DMS114 treated with DMSO at 0.1 percent for 48 hours (cell line): ENCODE results near the gene ODR4.
"Not testable (repeated sequence)": the region's sequence is repeated elsewhere in the genome, so short reads cannot be mapped to it uniquely, and the experiment has no call there.

Experiments
- DNase-seq: peaks from one replicate; lab custom pipeline; 2025; ENCODE audit not compliant: unreplicated experiment; lab: John Stamatoyannopoulos, UW

ODR4 gene

DNA sequence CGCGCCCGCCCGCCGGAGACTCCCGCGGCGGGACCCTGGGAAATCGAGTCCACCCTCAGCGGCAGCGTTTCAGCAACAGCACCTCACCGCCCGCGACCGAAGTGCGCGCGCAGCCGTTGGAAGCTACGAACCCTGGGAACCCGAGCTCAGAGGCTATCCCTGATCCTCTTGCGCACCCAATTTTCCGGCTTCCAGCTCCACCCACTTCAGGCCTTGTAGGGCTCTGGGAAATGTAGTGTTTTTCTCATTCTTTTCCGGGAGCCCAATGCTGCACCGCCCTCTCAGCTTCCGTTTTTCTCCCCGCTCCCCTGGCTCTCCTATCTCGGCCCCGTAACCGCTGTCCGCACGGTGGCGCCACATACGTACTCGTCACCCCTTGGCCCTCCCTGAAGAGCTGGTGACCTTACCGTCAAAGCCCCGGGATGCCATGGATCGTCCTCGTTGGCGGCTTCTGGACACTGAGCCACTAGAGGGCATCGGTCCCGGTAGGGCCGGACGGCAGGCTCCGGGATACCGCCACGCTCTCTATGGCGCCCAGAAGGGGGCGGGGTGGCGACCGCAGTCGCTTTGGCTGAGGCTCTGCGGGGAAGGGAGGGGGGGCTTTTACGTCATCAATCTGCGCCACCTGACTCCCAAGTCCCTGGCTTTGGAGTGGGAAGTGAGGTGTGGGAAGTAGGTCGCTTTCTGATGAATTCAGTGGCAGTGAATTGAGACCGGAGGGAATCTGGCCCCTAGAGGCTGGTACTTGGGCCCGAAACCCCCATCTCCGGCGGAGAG, at the start of gene ODR4, which contains the start of gene TPR:
Gene ODR4 (plus strand): TSS at position 687 of the 777 bp plus-strand sequence. CDS start 3,948 bp downstream, outside the sequence.
Gene TPR (minus strand): TSS at position 102 of the 777 bp plus-strand sequence. CDS start 225 bp downstream, outside the sequence.
- DNase-seq = peak; percentile 98

DNA sequence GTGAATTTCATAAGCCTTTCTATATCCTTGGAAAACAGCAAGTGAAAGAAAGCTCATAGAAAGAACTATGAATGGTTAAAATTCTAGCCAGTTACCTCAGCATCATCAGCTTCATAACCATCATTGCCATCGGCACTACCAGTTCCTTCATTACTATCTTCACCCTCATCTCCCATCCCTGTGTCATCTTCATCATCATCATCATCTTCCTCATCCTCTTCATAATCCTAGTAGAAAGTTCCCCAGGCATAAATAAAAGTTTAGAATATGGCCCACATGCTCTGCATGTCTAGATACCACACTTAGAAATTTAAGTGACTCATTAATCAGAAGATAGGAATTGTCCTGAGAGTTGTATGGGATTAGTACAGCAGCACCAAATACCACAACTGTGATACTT, 49.6 kb upstream of the ODR4 start:
- no peak for DNase-seq

DNA sequence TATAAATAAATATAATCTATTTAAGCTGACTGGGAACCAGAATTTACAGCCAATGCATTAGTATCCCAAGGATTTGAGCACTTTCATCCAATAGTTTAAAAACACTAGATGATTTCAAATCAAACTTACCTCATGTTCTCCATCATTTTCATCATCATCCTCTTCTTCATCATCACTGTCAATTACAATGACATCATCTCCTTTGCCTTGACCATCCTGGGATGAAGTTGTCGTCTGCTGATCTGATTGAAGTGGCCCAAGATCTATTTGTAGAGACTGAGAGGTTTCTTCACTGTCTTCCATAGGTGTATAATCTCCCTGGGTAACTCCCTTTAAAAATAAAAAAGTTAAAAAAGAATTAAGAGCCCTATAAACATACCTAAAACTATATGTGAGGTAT, 48.3 kb upstream of the ODR4 start:
- no peak for DNase-seq

DNA sequence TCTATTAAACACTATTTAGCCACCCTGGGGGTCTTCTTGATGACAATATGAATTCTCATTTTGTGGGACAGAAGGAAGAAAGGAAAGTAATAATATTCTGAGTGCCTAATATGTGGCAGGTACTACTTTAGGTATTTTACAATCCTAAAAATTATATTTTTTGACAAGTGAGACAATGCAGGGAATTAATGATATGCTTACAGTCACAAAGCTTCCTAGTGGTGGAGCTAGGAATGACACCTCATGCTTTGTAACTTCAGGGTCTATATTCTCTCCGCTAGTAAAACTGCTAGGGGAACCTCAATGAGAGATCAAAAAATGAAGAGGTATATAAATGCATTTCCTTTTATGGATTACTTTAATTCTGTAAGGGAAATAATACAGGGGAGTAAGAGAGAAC, 44.9 kb upstream of the ODR4 start:
- DNase-seq = no peak

DNA sequence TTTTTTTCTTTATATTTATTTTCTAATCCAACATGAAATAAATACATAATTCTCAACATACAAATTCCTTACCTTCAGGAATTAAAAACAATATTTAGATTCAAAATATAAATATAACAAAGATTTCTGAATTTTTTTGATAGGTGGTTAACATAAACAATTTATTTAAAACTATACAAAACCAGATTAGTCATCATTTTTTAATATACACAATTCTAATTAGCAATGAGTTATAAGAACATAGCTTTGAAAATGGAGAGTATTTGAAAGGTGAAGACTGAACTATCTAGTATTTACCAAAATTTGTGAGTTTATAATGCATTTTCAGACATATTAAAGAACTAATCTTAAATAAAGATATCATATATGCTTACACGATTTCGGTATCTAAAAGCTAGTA, 38.1 kb upstream of the ODR4 start:
- no peak for DNase-seq

DNA sequence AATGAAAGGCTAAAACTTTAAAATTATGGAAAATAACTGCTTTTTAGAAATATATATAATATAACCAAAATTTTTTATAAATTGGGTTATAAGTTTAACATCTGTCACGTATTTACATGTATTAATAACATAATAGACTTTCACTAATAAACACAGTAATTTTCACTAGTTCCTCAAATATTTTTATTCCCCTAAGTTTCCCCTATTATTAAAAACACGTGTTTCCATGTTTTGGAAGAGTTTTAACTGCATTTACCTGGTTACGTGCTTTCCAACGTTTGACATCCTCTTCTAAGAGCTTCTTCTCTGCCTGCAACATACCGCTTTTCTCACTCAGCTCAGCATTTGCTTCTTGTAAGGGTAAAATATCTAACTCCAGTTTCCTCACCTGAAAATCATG, 34.9 kb upstream of the ODR4 start:
- DNase-seq = no peak

DNA sequence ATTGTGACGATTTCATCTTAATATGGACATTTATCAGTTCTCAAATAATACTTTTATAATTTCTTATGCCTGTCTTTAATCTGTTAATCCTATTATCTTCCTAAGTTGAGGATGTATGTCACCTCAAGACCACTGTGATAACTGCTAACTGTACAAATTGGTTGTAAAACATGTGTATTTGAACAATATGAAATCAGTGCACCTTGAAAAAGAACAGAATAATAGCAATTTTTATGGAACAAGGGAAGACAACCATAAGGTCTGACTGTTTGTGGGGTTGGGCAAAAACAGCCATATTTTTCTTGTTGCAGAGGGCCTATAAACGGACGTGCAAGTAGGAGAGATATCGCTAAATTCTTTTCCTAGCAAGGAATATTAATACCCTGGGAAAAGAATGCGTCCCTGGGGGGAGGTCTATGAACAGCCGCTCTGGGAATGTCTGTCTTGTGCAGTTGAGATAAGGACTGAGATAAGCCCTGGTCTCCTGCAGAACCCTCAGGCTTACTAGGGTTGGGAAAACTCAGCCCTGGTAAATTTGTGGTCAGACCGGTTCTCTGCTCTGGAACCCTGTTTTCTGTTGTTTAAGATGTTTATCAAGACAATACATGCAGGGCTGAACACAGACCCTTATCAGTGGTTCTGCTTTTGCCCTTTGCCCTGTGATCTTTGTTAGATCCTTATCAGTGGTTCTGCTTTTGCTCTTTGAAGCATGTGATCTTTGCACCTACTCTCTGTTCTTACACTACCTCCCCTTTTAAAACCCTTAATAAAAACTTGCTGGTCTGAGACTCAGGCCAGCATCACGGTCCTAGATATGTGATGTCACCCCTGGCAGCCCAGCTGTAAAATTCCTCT, 27.6 kb upstream of the ODR4 start:
- DNase-seq = not testable (repeated sequence)

DNA sequence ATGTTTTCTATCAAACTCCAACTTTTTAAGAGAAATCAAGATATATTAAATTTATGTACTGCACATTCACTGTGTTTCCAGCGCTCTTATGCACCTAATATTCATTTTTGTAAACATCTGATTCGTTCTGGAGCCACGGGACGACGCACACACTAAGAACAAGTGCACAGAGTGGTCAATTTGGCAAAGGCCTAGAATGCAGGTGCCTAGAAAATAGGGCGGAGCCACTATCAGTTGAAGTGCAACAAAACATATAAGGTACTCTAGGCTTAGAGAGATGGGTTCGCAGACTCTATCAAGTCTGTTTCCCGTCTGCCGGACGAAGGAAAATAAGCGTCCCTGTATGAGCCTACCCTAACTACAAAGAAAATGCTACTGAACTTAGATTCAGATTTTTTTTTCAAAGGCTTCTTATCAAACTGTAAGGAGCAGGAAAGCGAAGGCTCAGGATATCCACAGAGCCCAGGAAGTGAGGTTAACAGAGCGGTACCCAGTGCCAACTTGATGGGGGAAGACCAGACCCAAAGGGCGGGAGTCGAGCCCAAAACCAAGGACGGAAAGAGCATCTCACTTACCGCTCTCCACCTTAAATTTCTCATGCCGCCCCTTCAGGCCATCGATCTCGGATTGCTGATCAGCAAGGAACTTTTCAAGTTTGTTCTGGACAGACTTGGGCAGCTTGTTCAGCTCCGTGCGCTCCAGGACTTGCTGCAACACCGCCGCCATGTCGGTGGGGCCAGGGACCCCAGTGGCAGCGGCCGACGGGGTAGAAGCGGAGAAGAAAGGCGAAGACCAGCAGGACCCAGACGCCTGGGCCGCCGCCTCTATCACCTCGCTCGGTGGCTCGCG, 1.1 kb upstream of the ODR4 start:
- DNase-seq = peak; percentile 28

DNA sequence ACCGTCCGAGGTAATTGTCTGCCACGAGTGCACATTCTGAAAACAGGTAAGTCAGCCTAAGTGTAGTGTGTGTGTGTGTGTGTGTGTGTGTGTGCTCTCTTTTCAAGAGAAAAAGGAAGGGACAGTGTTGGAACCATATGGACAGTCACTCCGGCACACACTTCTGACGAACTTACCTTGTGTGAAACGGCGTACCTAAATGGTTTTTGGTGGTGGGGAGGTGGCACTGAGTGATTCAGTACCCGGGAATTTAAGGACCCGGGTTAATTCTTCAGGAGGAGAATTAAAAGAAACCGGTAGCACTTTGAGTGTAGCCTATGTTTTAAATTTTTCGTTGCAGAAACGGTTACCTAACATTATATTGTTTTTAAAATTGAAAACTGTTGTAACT, 286 bp downstream of the ODR4 start:
- no peak for DNase-seq

DNA sequence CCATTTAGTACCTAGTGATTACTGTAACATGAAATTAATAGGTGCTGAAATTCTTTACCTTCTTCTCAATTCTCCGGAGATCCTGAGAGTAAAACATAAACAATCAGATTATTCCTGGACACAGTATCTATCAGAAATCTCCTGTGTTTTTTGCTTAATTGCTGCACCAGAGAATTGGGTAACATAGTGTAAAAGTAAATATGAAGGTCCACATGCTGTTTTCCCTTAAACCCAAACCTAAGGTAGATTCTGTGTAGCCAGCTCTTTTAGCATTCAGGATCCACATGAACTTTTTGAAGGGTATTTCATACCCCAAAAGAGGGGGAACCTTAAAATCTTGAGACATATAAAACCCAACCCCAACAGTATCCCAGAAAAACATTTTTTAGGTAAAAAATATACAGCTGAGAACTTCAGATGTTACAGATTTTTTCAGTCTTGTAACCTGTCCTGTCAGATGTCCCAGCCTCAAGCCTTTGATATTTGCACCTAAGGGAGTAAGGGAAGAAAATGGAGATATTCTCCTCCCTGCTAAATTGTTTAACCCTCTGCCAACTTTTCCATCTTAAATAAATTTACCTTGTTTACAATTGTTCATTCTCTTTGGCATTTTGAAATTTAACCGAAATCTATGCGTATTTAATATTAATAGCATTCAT, 11.2 kb downstream of the ODR4 start:
- DNase-seq = no peak

DNA sequence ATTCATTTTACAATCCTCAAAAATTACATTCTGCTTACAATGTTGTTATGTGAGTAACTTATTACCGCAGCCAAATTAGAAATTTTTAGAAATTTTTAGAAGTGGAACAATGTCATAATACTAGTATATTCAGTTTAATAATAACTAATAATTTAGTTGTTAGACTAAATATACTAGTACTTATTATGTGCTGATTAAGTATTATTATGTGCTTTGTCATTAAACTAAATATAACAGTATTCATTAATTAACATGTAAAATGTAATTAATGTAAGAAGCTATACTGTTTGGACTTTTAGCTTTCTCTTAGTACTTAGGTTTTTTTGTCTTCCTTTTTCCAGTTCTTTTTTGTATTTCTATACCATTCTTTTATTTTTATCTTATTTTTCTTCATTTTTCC, 15.3 kb downstream of the ODR4 start:
- no peak for DNase-seq

DNA sequence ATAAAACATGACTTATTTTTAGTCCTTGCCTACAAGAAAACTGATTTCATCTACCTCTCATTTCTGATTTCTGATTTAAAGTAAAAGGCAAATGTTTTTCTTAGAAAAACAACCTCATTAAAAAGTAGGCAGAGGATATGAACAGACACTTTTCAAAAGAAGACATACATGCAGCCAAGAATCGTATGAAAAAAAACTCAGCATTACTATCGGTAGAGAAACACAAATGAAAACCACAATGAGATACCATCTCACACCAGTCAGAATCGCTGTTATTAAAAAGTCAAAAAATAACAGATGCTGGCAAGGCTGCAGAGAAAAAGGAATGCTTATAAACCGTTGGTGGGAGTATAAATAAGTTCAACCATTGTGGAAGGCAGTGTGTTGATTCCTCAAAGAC, 16.2 kb downstream of the ODR4 start:
- no peak for DNase-seq

DNA sequence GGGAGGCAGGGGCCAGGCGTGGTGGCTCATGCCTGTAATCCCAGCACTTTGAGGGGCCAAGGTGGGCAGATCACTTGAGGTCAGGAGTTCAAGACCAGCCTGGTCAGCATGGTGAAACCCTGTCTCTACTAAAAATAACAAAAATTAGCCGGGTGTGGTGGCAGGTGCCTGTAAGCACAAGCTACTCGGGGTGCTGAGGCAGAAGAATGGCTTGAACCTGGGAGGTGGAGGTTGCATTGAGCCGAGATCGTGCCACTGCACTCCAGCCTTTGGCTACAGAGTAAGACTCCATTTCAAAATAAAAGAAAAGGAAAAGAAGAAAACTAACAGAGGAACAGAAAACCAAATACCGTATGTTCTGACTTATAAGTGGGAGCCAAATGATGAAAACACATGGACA, 17.1 kb downstream of the ODR4 start:
- not testable (repeated sequence) for DNase-seq

DNA sequence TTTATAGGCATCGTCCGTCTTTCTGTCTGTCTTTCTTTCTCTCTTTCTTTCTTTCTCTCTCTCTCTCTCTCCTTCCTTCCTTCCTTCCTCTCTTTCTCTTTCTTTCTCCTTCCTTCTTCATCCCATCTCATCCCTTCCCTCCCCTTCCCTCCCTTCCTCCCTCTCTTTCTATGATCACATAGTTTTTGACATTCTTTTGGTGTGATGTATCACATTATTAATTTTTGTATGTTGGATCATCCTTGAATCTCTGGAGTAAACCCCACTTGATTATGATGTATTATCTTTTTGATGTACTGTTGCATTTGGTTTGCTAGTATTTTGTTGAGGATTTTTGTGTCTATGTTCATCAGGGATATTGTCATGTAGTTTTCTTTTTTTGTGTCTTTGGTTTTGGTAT, 25.8 kb downstream of the ODR4 start:
- not testable (repeated sequence) for DNase-seq

DNA sequence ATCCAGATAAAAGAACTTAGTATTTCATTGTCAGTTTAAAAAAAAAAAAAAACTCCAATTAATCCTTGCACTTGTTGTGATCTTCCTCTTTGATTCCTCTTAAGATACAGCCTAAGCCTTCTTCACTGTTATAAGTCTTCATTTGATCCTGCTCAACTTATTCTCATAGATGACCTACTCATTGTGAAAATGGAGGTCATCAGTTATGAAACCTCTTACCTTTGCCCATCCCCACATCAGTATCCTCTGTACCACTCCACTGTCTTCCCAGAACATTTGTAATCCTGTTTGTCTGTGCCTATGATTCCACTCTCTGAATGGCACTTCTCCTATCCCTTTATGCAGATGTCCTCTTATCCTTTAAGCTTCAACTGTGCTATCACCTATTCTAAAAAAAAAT, 28.0 kb downstream of the ODR4 start:
- DNase-seq = no peak

DNA sequence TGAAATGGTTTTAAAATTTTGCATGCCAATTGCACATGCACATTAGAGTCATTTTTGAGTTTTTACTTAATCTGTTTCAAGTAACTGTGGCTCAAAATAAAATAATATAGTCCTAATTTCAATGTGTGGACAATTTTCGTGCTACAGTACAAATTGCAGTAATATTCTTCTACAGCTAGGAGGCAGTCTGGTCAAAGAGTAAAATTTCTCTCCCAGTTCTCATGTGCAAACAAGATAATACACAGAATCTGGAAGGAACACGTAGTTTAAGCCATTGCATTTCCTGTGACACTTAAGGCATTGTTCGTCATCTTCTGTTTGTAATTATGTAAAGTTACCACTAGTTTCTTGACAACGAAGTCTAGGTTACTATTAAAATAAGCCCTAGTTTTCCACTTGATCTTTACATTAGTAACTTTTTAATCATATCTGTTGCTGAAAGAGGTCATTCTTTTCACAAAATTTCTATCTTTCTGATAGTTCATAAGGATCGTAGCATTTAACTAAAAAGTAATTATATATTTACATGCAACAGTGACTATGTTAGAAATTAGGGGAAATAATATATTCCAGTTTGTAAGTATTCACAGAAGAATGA, 28.9 kb downstream of the ODR4 start:
- DNase-seq = peak; percentile 15

DNA sequence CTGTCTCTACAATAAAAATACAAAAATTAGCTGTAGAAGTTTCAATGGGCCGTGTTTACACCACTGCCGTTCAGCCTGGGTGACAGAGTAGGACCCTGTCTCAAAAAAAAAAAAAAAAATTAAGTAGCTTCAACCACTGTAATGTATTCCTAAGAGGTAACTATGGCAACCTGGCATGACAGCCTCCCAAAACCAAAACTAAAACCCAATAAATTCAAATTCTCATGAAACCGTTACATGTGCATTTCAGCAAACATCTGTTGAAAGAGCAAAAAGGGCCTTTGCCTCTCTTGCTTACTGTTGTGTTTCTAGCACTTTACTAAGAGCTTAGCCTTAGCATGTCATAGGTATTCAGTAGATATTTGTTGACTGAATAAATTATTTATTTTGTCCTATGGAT, 33.5 kb downstream of the ODR4 start:
- DNase-seq = no peak

DNA sequence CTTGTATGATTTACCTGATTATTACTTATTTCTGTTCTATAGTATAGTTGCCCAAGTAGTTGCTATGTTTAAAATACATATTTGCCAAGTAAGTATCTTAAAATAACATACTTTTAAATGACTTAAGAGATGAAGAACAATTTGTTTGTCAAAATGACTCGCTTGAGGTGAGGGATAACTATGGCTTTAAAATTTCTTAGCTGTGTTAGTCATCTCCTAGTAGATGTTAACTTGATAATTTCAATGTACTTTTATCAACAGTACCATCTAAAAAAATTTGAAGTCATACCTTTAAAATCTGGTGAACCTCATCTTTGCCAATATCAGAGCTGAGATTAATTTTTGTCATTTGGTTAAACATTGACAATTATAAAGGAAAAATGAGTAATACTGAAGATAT, 37.7 kb downstream of the ODR4 start:
- no peak for DNase-seq

DNA sequence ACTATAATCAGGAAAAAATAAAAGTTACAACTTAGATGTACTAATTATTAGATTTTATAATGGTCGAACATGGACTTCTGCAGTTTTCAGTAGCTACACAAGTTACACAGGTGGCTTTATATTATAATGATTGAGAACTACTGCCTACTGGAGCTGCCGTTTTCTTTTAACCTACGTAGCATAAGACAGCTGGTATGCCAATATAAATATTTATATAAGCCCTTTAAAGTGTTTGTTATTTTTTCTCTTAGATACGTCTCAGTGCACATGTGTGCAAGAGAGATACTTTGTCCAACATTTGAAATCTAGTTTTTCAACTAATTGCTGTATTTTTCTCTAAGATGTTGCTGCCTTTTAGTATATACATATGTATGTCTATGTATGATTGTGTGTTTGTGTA, 42.9 kb downstream of the ODR4 start:
- no peak for DNase-seq

DNA sequence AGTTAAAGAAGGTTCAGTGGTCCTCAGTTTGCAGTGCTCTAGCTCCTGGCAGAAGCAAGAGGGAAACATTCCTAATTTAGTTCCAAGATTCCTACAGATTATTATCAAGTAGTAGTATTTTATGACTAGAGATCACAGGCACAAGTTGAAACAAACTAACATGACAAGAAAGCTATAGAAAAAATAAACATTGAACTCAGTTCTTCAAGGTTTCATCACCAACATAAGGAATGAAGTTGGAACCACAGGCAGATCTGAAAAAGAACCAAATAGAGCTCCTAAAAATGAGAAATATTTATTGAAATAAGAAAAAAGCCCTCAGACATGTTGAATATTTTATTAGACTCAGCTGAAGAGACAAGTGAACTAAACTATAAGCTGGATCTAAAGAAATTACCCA, 44.7 kb downstream of the ODR4 start:
- no peak for DNase-seq
